Colonic mucosa (tissue), 4 donors: ENCODE data around the gene MCTP2. TPM values are rescaled to one million over a fixed set of nuclear protein-coding genes. Genes with fewer than 3 reads are reported as not detected.
A peak's percentile ranks its signal among the peaks of the same experiment; 100 is the strongest.

ENCODE experiments used
- DNase-seq: peaks from one replicate; pipeline ENCODE4 v3.0.0-alpha.2; 2020
- H3K27ac ChIP-seq: fragments of 200-600 bp; one replicate; pipeline ENCODE4 v1.8.0; 2021
- H3K27me3 ChIP-seq: fragments of 200-600 bp; one replicate; pipeline ENCODE4 v1.8.0; 2021
- H3K36me3 ChIP-seq: fragments of 200-600 bp; one replicate; pipeline ENCODE4 v1.8.0; 2021
- H3K4me1 ChIP-seq: fragments of 200-600 bp; one replicate; pipeline ENCODE4 v1.8.0; 2021; ENCODE audit warnings: mild to moderate bottlenecking
- H3K4me3 ChIP-seq: fragments of 200-600 bp; one replicate; pipeline ENCODE4 v1.8.0; 2021
- H3K9ac ChIP-seq, 2 donors: one replicate each; pipeline ENCODE4 v1.7.0; 2013; ENCODE audit warnings: control low read depth in 2 of 2, low read depth in 2 of 2, low read length in 2 of 2
- H3K9me3 ChIP-seq: fragments of 200-600 bp; one replicate; pipeline ENCODE4 v1.8.0; 2021
- intact Hi-C: fragments of 100-400 bp; cut with DNase I; formaldehyde crosslinking; loops from one replicate; pipeline ENCODE4 v1.14.1; 2022
- total RNA-seq, 2 donors: library from RNA; stranded (reverse); fragmentation: NEBNext Ultra II Directional in 1 of 2; extraction: Animal tissue kit (Norgen Biotek cat#: 25700) in 1 of 2; gene quantifications; one replicate each; pipeline ENCODE4 v1.2.1, GENCODE V29; 2021
- TF ChIP-seq, protein P1 (sequence below): fragments of 200-600 bp; IDR thresholded peaks from one replicate; pipeline ENCODE4 v1.8.0; 2022; ENCODE audit warnings: antibody characterized with exemption, mild to moderate bottlenecking
- donor health status: healthy.
- donor health status: DM: no; HTN: no; CAD: no.
- donor health status: DM: no; HTN: no; CAD: no.

MCTP2 gene
- total RNA-seq, 2 donors from 2014 or later = 56.4 to 88.3 TPM

GRCh38 chr15:94297558-94297957, 66.2 kb downstream of the MCTP2 start:
- DNase-seq = peak; percentile 32

GRCh38 chr15:94298364-94298763, 67.0 kb downstream of the MCTP2 start:
- DNase-seq = no peak
- TF ChIP-seq, protein P1, sequence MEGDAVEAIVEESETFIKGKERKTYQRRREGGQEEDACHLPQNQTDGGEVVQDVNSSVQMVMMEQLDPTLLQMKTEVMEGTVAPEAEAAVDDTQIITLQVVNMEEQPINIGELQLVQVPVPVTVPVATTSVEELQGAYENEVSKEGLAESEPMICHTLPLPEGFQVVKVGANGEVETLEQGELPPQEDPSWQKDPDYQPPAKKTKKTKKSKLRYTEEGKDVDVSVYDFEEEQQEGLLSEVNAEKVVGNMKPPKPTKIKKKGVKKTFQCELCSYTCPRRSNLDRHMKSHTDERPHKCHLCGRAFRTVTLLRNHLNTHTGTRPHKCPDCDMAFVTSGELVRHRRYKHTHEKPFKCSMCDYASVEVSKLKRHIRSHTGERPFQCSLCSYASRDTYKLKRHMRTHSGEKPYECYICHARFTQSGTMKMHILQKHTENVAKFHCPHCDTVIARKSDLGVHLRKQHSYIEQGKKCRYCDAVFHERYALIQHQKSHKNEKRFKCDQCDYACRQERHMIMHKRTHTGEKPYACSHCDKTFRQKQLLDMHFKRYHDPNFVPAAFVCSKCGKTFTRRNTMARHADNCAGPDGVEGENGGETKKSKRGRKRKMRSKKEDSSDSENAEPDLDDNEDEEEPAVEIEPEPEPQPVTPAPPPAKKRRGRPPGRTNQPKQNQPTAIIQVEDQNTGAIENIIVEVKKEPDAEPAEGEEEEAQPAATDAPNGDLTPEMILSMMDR = no peak
- H3K9ac ChIP-seq = no peak overlapping the region
- no peaks in the 10 kb centered on the region for H3K36me3 ChIP-seq
- H3K4me3 ChIP-seq = no peak overlapping the region
- no peaks in the 10 kb centered on the region for H3K9me3 ChIP-seq
- H3K4me1 ChIP-seq = peaks cover 8% of the 10 kb centered on the region
- no peak overlapping the region for H3K27ac ChIP-seq
- H3K27me3 ChIP-seq = no peaks in the 10 kb centered on the region
- intact Hi-C loops = no loop called here

More at GRCh38 chr15:94297558-94297957, 66.2 kb downstream of the MCTP2 start:
- TF ChIP-seq, protein P1 = no peak
- Histone ChIP-seq H3K9me3 (no peaks in the 10 kb centered on the region), H3K9ac (no peak overlapping the region), H3K36me3 (no peaks in the 10 kb centered on the region), H3K27me3 (no peaks in the 10 kb centered on the region), H3K27ac (peak overlapping the region; percentile 20), H3K4me1 (peaks cover 11% of the 10 kb centered on the region), H3K4me3 (no peak overlapping the region)
- intact Hi-C loops = no loop called here

DNA sequence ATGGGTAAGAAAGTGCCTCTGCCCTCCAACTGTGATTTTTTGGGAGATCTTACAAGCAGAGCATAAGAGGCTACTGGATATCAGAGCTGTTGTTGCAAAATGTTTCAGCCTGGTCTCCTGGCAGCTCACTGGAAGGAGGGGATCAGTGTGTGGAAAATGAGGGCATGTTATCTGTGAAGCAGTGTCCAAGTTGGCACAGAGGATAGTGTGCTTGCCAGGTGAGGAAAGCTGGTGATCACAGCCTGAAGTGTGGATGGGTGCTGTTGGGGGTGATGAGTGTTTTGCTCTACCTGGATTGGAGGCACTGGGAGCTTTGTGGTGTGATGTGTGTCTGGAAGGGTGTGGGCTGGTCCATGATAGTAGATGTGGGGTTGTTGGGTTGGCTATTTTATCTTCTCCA, 69.3 kb downstream of the MCTP2 start:
- intact Hi-C loops = loop anchor here (5.0 kb wide), 1 partner anchor 73 kb away; no protein-coding TSS in a partner anchor
- H3K4me1 ChIP-seq = no peaks in the 10 kb centered on the region

GRCh38 chr15:94305133-94305532, 73.8 kb downstream of the MCTP2 start:
- no peaks in the 10 kb centered on the region for H3K4me1 ChIP-seq
- H3K9ac ChIP-seq = no peak overlapping the region
- no peaks in the 10 kb centered on the region for H3K27me3 ChIP-seq
- TF ChIP-seq, protein P1 = no peak
- H3K27ac ChIP-seq = no peak overlapping the region
- intact Hi-C loops = no loop called here
- H3K36me3 ChIP-seq = peaks cover 5% of the 10 kb centered on the region
- no peak for DNase-seq
- no peak overlapping the region for H3K4me3 ChIP-seq
- no peaks in the 10 kb centered on the region for H3K9me3 ChIP-seq

More for the DNA sequence above, 69.3 kb downstream of the MCTP2 start:
- Histone ChIP-seq H3K9ac (no peak overlapping the region), H3K4me3 (no peak overlapping the region), H3K36me3 (peaks cover 5% of the 10 kb centered on the region), H3K27me3 (no peaks in the 10 kb centered on the region), H3K9me3 (no peaks in the 10 kb centered on the region), H3K27ac (no peak overlapping the region)
- TF ChIP-seq, protein P1 = no peak
- DNase-seq = no peak

- no peaks in the 10 kb centered on the region for H3K4me1 ChIP-seq
- no peak overlapping the region for H3K9ac ChIP-seq
- DNase-seq = no peak
- intact Hi-C loops = no loop called here
- TF ChIP-seq, protein P1 = no peak
- H3K27me3 ChIP-seq = no peaks in the 10 kb centered on the region
- H3K9me3 ChIP-seq = no peaks in the 10 kb centered on the region
- peaks cover 5% of the 10 kb centered on the region for H3K36me3 ChIP-seq
- H3K27ac ChIP-seq = no peak overlapping the region
- H3K4me3 ChIP-seq = no peak overlapping the region
These were observed 75.6 kb downstream of the MCTP2 start for GRCh38 chr15:94306700-94307650.
